GM18870 (cell line): Measurements from ENCODE around the gene TRIP13.
"Not testable (repeated sequence)": the region's sequence is repeated elsewhere in the genome, so short reads cannot be mapped to it uniquely, and the experiment has no call there.

Source experiments
- ATAC-seq: cut with Tn5 transposase; IDR thresholded peaks from one replicate; pipeline ENCODE4 v1.9.1; 2021; ENCODE audit warnings: moderate library complexity; ENCODE audit not compliant: unreplicated experiment

TRIP13 gene

DNA sequence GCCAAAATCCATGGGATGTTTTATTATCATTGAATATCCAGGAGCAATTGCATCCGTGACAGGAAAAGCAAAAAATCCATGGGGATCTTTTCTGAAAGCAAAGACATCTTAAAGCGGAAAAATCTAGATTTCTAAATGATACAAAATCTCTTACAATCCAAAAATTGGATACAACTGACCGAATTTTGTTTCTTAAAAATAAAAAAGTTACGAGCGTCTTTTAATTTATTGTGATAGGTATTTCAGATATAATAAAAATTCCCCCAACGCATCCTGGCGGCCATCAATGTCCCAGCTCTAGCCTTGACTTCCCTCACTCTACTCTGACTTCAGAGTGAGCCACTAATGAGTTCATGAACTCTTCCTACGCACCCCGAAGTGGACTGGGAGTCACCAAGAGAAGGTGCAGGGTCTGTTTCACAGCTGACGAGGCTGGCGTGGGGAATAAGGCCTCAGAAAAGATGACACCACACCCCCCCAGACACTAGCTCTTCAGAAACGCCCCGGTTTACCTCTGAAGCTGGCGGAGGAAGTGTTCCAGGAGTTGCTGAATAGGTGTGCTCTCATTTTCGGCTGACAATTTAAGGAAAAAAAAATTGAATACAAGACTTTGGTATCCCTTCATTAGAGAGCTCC lies 3.5 kb upstream of the TRIP13 start:
- ATAC-seq, result no peak

DNA sequence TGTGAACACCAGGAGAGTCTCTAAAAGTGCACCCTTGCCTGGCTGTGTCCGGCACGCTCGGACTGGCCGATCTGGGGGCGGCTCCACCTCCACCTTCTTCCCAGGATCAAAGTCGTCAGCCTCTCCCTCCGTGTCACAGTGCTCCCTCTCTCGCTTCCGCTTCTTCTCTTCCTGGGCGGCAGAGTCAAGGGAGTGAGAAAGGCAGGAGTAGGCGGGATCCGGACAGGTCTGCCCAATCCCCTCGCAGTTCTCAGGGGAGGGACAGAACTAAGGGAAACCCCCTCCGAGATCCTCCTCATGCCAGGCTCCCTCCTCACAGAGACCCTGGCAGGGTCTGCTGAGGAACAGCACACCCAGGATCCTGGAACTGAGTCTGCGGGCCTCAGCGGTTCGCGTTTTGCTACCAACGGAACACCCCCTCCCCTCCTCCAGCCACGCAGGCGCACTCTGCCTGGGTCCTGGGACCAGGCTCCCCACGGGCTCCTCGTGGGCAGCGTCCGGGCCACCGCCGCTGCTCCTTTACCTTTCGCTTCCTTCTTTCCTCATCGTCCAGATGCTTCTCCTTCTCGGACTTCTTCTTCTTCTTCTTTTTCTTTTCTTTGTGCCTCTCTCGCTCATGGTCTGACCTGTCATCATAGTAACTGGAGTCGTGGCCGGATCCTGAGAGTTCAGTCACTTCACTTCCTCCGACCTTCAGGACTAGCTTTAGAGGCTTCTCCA lies 1.4 kb upstream of the TRIP13 start:
- ATAC-seq, result no peak

DNA sequence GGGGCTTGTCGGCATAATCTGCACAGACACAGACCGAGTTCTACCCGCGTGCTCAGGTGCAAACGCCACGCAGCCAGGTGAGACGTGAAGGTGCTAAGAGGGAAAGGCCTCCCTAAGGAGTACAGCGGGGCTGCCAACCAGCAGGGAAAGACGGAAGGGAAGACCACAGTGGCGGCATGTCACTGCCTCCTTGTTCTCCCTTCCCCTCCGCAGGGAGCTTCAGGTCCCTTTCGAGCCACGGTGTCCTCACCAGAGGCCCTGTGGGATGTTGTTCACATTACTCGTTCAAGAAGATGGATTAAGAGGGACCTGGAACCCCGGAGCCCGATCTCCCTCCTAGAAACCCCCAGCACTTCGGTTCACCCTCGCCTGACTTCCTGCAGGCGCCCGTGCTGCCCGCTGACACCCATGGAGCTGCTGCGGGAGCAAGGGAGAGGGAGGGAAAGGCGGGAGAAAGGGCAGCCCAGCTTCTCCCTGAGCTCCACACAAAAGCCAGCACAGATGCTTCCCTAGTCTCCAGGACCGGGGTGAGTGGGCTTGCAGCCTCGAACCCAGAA lies 769 bp upstream of the TRIP13 start:
- no peak for ATAC-seq

DNA sequence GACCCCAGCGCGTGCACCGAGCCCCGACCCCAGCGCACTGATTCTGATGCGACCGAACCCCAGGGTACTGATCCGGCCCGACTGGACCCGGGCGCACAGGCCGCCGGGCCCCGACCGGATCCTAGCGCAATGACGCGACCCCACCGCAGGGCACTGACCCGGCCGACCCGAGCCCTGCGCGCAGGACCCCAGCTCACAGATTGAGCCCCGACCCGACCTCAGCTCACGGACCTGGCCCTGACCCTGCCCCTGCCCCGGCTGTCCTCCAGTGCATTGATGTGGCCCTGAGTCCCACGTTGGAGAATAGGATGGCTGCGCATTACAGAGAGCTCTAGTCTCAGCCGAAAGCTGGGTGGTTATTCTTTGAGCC lies 438 bp downstream of the TRIP13 start:
- no peak for ATAC-seq

DNA sequence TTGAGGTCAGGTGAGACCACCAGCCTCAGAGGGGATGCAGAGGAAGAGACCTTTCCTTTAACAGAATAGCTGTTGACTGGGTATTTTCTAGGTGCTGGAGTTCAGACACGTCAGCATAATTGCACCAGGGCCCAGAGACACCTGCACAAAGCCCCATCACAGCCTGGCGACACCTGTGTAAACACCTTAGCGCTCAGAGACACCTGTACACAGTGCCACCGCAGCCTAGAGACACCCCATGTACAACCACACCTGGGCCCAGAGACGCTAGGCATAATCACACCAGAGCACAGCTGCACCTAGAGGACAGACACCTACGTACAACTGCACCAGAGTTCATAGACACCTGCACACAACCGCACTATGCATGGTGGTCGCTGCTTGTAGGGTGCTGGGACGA lies 1.0 kb downstream of the TRIP13 start:
- no peak for ATAC-seq

DNA sequence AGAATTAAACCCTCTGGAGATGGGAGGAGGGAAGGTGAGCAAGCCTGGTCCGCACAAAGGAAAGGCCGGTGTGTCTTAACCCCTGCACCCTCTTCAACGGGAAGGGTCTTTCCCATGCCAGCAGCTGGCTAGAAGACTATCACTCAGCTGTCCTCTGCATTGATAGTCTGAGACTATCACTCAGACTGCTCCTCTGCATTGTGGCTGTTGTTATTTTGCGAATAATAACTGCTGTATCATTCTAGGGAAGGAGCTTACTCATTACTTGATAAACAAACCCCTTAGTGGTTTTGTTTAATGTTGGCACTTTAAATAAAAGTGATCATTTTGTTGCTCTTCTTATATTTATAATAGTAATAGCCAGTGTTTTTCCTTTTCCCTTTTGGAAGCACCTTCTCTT lies 8.1 kb downstream of the TRIP13 start:
- no peak for ATAC-seq

DNA sequence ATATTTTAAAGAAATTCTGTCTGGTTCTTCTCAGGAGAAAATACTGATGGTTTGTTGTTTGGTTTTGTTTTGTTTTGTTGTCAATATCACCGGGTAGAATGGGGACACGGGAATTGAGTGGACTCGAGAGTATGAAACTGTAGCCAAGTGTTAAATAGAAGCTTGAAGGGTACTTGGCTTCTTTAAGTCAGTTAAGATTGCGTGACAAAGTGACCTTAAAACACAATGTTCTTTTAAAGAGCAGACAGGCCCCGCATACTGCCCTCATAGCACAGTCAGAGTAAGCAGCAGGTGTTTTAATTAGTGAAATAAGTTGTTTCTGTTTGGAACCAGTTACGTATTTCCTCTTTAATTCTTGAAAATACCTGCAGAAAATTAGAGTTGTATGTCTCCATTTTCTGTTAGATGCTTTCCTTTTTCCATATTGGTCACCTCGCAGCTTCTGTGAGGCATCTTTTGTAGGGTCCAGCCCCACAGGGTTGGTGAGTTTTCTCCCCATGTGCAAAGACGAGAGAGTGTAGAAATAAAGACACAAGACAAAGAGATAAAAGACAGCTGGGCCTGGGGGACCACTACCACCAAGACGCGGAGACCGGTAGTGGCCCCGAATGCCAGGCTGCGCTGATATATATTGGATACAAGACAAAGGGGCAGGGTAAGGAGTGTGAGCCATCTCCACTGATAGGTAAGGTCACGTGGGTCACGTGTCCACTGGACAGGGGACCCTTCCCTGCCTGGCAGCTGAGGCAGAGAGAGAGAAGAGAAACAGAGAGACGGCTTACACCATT lies 9.6 kb downstream of the TRIP13 start:
- ATAC-seq, result no peak

DNA sequence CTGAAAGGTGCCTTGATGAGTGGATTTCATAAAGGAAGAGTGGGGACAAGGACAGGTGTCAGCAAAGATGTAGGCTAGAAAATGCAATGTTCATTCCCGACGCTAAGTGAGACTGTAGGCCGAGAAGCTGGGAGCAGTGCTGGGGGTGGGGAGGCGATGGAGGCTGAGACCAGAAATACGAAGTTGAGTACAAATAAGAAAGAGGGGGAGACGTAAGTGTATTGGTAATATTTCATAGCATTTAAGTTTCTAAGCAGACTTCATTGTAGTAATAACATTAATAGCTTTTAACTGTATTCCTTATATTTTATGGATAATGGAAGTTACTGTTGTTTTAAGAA lies 11.0 kb downstream of the TRIP13 start:
- ATAC-seq, result no peak

DNA sequence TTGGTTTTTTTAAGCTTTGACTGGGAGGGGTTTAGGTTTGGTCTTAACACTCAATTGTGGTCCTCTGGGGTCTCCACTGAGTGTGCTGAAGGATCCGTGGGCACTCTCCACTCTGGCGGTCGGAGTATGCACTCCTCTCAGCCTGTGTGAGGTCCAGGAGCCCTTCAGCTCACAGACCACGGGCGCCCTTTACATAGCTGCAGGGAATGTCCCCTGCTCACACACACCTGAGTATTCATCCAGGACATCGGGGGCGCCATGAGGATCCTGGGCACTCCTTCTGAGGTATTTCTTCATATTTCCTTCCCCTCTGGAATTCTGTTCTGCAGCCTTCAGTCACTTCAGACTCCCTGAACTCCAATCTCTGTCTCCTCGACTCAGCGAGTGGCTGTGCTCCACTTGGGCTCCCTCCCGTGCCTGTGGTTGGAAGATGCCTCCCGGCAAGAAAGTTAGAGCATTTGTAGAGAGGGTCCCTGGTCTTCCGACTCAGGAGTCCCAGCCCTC lies 12.5 kb downstream of the TRIP13 start:
- no peak for ATAC-seq

DNA sequence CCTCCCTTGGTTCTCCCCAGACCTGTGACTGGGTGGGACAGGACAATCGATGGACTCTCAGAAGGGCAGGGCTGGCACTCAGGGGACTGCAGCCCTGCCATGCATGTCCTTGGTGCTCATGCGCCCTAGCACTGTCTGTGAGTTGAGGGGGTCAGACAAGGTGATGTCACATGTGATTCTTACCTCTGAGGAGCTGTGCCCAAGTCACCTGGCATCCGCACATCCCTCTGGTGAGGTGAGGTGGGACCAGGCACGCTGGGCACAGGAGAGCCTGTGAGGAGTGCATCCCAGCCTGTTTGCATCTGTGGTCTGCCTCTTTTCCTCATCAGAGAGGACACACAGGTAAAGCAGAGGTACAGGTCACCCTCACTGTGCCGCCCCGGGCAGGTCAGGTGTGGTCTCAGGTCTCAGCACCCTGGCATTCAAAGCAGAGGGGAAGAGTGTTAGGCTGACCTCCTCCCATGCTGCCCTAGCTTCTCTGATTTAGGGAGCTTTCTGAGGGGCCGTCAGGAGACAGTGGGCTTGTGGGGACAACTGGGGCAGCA lies 14.8 kb downstream of the TRIP13 start:
- ATAC-seq, result no peak

DNA sequence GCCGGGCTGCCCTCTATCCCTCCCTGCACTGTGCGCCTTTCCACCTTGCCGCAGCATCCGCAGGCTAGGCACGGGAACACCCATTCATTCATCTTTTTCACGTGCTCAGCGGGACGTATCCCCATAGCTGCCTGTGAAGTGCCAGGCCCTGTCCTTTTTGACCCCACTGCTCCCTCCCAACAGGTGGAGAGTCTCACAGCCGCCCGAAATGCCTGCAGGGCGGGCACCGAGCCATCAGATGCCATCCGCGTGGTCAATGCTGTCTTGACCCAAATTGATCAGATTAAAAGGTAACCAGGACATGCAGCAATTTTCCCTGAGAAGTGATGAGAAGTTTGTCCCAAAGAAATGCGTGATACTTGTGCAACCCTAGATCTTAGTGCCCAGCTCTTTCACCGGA lies 15.5 kb downstream of the TRIP13 start:
- no peak for ATAC-seq

DNA sequence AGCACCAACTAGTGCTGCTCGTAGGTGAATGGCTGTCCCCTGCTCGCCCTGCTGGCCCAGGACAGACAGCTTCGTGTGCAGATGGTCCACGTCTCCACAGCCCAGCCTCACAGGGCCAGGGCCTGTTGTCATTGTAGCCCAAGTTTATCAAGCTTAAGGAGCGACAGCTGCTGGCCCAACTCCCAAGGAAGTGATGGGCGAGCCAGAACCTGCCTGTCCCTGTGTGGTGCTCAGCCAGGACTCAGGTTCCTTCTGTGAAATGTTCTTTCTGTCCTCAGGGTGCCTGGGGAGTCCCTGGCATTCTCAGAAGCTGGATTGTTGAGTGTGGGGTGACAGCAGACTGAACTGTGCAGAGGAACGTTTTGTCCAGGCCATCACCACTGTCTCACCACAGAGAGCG lies 16.4 kb downstream of the TRIP13 start:
- no peak for ATAC-seq

DNA sequence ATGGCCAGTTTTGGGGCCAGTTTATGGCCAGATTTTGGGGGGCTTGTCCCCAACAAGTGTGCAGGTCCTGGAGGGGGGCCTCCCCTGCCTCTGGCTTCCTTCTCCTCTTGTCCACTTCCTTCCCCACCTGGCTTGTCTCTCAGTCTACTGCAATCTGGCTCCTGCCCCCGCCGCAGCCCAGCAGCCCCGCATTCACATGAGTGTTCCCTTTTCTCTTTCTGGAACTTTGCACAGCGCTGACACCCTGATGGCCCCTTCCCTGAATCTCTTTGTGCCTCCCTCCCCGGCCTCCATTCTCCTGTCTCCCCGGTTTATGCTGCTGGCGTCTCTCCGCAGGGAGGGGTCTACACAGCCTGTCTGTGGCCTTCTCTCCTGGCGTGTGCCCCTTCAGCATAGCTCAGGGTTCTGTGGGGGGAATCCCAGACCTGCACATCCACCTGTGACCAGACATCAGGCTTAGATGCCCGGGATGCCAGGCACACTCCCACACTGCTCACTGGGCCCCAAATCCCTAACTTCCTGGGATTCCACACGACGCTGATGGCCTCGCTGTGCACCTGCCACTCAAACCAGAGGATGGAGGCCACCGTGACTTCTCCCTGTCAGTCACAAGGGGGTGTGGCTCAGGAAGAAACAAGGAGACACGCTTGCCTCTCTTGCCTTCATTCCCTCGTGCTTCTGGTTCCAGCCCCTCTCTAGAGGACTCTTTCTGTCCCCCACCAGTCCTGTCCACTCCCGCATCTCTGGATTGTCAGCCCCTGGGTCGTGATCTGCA lies 17.5 kb downstream of the TRIP13 start:
- ATAC-seq, result no peak

DNA sequence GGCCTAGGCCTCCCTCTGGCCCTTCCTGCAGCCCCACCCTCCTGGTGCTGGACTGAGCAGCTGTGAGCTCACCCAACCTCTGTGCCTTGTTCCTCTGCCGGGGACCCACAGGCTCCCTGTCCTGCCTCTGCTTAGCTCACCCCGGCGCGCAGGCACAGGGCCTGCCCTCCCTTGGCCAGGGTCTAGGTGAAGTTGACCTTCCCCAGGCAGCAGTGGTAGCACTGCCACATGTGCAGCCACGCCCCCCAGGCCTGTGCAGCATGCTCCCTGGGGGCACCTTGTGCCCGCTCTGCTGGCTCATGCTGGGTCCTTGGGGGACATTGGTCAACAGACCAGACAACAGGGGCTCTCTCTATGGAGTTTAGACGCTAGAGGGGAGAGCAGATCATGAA lies 18.1 kb downstream of the TRIP13 start:
- ATAC-seq, result no peak

DNA sequence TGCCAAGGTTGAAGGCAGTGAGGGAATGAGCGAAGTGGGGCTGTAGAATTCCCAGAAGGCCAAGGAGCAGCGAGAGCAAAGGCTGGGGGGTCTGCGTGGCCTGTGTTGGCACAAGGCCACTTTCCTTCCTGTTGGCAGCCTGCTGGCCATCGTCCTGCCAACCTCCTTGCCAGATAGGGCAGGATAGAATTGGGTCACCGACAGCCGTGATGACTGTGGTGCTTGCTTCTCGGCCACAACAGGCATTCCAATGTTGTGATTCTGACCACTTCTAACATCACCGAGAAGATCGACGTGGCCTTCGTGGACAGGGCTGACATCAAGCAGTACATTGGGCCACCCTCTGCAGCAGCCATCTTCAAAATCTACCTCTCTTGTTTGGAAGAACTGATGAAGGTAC lies 18.9 kb downstream of the TRIP13 start:
- no peak for ATAC-seq

DNA sequence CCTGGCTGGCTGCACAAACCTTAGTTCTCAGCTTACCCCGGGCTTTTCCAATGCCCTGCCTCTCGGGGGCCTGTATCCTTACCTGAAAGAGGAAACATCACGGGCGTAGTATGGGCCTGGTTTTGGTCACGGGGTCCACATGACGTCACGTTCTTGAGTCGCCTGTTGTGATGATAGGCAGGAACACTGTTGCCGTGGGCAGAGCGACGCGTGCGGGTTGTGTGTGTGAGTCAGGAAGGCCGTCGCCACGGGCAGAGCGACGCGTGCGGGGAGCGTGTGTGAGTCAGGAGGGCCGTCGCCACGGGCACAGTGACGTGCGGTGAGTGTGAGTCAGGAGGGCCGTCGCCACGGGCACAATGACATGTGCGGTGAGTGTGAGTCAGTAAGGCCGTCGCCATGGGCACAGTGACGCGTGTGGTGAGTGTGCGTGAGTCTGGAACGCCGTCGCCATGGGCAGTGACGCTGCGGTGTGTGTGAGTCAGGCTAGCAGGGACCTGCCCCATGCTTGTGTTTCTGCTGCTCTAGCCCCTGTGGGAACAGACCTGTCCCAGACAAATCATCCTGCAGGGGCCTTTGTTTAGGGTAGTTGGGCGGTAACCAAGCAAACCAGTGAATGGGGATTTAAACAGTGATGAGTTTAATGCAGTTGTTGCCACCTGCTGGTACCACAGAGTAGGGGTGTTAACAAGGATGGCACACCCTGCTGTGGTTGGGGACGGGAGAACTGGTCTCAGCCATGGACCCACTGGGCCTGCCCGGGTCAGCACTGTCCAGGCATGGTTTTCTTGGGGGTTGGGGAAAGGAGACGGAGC lies 19.8 kb downstream of the TRIP13 start:
- no peak for ATAC-seq

DNA sequence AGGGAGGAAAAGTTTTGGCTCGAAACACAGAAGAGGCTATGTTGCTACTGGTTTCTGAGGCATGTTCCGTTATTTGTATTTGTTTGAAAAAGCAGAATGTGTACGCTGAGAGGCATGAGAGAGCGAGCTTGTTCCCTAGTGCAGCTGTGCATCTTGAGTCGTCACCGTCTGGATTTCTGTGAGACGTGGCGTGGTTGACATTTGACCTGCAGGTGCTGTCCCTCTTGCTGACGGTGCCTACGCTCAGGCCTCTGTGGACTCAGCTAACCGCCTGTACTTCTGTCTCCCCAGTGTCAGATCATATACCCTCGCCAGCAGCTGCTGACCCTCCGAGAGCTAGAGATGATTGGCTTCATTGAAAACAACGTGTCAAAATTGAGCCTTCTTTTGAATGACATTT lies 21.5 kb downstream of the TRIP13 start:
- ATAC-seq, result no peak

DNA sequence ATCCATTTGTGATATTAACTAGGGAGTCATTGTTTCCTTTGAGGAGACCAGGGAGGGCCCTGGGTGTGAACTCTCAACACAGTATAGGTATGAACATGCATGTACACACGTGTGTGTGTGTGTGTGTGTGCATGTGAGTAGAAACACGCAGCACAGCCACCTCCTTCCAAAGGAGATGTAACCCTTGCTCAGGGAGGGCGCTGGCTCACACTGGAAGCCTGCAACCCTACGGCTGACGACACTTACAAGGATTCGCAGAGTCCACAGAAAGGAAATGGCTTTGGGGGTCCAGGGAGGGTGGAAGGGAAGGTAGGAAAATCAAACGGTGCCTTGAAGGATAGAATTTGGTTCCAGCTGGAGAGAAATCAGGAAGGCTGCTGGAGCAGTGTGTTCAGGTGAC lies 21.9 kb downstream of the TRIP13 start:
- no peak for ATAC-seq

DNA sequence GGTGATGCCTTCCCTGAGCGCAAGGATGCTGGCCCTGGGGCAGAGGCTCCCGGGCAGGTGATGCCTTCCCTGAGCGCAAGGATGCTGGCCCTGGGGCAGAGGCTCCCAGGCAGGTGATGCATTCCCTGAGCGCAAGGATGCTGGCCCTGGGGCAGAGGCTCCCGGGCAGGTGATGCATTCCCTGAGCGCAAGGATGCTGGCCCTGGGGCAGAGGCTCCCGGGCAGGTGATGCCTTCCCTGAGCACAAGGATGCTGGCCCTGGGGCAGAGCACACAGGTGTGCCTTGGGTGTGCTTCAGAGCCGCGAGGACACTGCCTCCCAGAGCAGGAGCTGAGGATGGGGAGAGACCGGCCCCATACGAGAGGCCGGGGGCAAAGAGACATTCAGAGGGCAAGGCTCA lies 22.7 kb downstream of the TRIP13 start:
- not testable (repeated sequence) for ATAC-seq

DNA sequence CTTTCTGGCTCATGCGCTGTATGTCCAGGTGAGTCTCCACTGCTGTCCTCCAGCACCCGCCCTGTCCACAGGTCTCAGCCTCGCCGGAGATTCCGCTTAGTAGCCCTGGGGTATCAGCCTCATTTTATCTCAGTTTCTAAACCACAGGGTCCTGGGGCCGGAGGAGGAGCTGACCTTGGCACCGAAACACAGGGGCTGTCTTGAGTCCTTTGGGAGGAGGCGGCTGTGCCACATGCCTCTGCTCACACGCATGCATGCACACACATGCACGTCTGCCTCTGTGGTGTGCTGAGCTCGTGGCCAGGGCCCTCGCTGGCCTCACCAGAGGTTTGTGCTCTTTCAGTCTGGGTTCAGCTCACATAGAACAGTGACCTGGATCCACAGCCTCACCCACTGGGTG lies 23.3 kb downstream of the TRIP13 start:
- no peak for ATAC-seq
